Astrocyte (in vitro differentiated cells and primary cell): ENCODE results near the gene SRGAP1. TPM values are rescaled to one million over a fixed set of nuclear protein-coding genes. Genes with fewer than 3 reads are reported as not detected.

ENCODE experiments used
- DNase-seq: peaks from one replicate; pipeline ENCODE4 v3.0.0-alpha.2; 2010; ENCODE audit warnings: low read depth
- FAIRE-seq: peaks from 2 replicates; lab custom pipeline; 2011; peaks lifted over from hg19 to GRCh38; lab: Jason Lieb, UNC
- H2AFZ ChIP-seq: 2 replicates; pipeline ENCODE4 v1.6.0; 2012; ENCODE audit warnings: low read depth, low read length, inconsistent platforms
- H3K27ac ChIP-seq: 2 replicates; pipeline ENCODE4 v1.5.1; 2011; ENCODE audit warnings: low read depth, low read length, inconsistent platforms
- H3K27me3 ChIP-seq: 2 replicates; pipeline ENCODE4 v1.6.0; 2011; ENCODE audit warnings: low read length, inconsistent platforms; ENCODE audit not compliant: insufficient read depth
- H3K36me3 ChIP-seq: 2 replicates; pipeline ENCODE4 v1.5.1; 2011; ENCODE audit warnings: low read length, inconsistent platforms; ENCODE audit not compliant: insufficient read depth
- H3K4me1 ChIP-seq: 2 replicates; pipeline ENCODE4 v1.5.1; 2011; ENCODE audit warnings: low read length, inconsistent platforms; ENCODE audit not compliant: insufficient read depth
- H3K4me2 ChIP-seq: 2 replicates; pipeline ENCODE4 v1.6.0; 2012; ENCODE audit warnings: low read length, inconsistent platforms
- H3K4me3 ChIP-seq: 2 replicates; pipeline ENCODE4 v1.5.1; 2011; ENCODE audit warnings: low read depth, mild to moderate bottlenecking, low read length, inconsistent platforms; ENCODE audit not compliant: insufficient read depth
- H3K79me2 ChIP-seq: 2 replicates; pipeline ENCODE4 v1.6.0; 2012; ENCODE audit warnings: mild to moderate bottlenecking, low read length, inconsistent platforms; ENCODE audit not compliant: insufficient read depth
- H3K9ac ChIP-seq: 2 replicates; pipeline ENCODE4 v1.6.0; 2012; ENCODE audit warnings: mild to moderate bottlenecking, low read length, inconsistent platforms
- H3K9me3 ChIP-seq: 2 replicates; pipeline ENCODE4 v1.5.1; 2012; ENCODE audit warnings: low read depth, mild to moderate bottlenecking, low read length, inconsistent platforms; ENCODE audit not compliant: insufficient read depth
- H4K20me1 ChIP-seq: 2 replicates; pipeline ENCODE4 v1.6.0; 2012; ENCODE audit warnings: low read length, inconsistent platforms; ENCODE audit not compliant: insufficient read depth
- H3K27ac Mint-ChIP-seq: one replicate; pipeline ENCODE4 v1.8.0; 2021; ENCODE audit warnings: mild to moderate bottlenecking, mixed read lengths; ENCODE audit not compliant: unreplicated experiment
- H3K27me3 Mint-ChIP-seq: one replicate; pipeline ENCODE4 v1.8.0; 2021; ENCODE audit warnings: low read depth, mixed read lengths; ENCODE audit not compliant: unreplicated experiment
- H3K36me3 Mint-ChIP-seq: one replicate; pipeline ENCODE4 v1.8.0; 2021; ENCODE audit warnings: low read depth, mixed read lengths; ENCODE audit not compliant: unreplicated experiment
- H3K4me1 Mint-ChIP-seq: one replicate; pipeline ENCODE4 v1.8.0; 2021; ENCODE audit warnings: low read depth, mixed read lengths; ENCODE audit not compliant: unreplicated experiment
- H3K4me3 Mint-ChIP-seq: one replicate; pipeline ENCODE4 v1.8.0; 2021; ENCODE audit warnings: mild to moderate bottlenecking, moderate library complexity, mixed read lengths; ENCODE audit not compliant: unreplicated experiment
- H3K9me3 Mint-ChIP-seq: one replicate; pipeline ENCODE4 v1.8.0; 2021; ENCODE audit warnings: mild to moderate bottlenecking, mixed read lengths; ENCODE audit not compliant: unreplicated experiment
- EZH2 ChIP-seq: IDR thresholded peaks from 2 replicates; pipeline ENCODE4 v1.6.1; 2012; ENCODE audit warnings: mild to moderate bottlenecking, low read length, inconsistent platforms; ENCODE audit not compliant: insufficient read depth
- total RNA-seq: library from RNA; stranded (reverse); gene quantifications from 2 replicates; pipeline ENCODE4 v1.2.1, GENCODE V29; 2021
- TF ChIP-seq, protein P1 (sequence below): IDR thresholded peaks from 2 replicates; pipeline ENCODE4 v1.5.1; 2011; ENCODE audit warnings: low read depth, mild to moderate bottlenecking, inconsistent platforms, low read length, moderate library complexity; ENCODE audit not compliant: insufficient read depth

The SRGAP1 gene
- total RNA-seq, 1 donor from 2014 or later: 15.2 TPM

DNA sequence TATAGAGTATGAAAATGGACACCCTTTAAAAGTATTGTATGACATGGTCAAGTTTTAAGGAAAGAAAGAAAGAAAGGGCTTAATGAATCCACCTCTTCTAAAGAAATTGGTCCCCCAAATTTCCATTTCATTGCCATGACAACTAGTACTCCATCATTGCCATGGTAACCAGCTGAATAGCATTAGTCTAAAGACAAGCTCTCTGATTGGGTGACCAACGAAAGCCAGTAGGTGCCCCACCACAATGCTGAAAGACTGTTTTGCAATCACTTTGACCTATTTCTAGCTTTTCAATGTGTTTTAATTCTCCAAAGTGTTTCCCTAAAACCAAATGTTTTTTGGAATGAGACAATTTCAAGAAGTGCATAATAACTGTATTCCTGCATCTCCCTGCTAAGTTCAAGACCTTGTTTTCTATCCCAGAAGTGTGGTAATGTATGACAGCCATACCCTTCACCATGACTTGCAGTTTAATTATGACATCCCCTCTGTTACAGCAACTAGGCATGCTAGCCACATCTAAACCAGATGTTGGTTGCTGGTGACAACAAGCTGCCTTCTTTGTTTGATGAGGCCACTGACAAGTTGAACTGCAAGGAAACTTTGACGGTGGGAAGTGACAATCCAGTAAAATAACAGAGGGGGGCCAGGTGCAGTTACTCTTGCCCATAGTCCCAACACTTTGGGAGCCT, 330.9 kb downstream of the SRGAP1 start:
- H3K36me3 Mint-ChIP-seq: no peaks in the 10 kb centered on the region
- Histone ChIP-seq H3K79me2 (no peaks in the 10 kb centered on the region), H3K27ac (no peak overlapping the region), H4K20me1 (no peaks in the 10 kb centered on the region), H3K4me1 (peaks cover 37% of the 10 kb centered on the region), H3K27me3 (no peaks in the 10 kb centered on the region), H3K9me3 (no peaks in the 10 kb centered on the region), H3K4me3 (no peak overlapping the region), H3K36me3 (no peaks in the 10 kb centered on the region), H3K4me2 (no peak overlapping the region), H3K9ac (no peak overlapping the region), H2AFZ (no peak overlapping the region)
- no peak overlapping the region for H3K27ac Mint-ChIP-seq
- H3K9me3 Mint-ChIP-seq: no peaks in the 10 kb centered on the region
- H3K4me1 Mint-ChIP-seq: peaks cover 41% of the 10 kb centered on the region
- no peak for DNase-seq
- FAIRE-seq: no peak
- no peaks in the 10 kb centered on the region for H3K27me3 Mint-ChIP-seq
- no peak overlapping the region for H3K4me3 Mint-ChIP-seq
- no peak for TF ChIP-seq EZH2
- TF ChIP-seq, protein P1, sequence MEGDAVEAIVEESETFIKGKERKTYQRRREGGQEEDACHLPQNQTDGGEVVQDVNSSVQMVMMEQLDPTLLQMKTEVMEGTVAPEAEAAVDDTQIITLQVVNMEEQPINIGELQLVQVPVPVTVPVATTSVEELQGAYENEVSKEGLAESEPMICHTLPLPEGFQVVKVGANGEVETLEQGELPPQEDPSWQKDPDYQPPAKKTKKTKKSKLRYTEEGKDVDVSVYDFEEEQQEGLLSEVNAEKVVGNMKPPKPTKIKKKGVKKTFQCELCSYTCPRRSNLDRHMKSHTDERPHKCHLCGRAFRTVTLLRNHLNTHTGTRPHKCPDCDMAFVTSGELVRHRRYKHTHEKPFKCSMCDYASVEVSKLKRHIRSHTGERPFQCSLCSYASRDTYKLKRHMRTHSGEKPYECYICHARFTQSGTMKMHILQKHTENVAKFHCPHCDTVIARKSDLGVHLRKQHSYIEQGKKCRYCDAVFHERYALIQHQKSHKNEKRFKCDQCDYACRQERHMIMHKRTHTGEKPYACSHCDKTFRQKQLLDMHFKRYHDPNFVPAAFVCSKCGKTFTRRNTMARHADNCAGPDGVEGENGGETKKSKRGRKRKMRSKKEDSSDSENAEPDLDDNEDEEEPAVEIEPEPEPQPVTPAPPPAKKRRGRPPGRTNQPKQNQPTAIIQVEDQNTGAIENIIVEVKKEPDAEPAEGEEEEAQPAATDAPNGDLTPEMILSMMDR: no peak

DNA sequence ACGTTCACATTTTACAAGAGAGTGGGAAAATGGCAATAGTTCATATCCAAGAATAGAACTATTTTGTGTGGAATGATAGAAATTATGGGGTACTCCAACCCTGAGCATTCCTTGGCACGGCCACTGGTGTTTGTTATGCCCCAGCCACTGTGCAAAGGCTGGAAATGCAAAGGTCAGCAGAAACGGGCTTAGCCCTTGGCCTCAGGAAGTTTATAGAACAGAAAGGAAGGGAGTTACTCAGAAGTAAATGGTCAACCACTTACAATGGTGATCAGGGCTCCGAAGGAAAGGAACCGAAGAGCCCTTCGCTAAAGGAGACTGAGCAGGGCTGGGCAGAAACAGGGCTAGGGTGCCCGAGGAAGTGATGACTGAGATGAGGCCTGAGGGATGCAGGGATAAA, 332.5 kb downstream of the SRGAP1 start:
- H3K27ac ChIP-seq: no peak overlapping the region
- H3K4me3 ChIP-seq: no peak overlapping the region
- H3K9me3 ChIP-seq: no peaks in the 10 kb centered on the region
- no peaks in the 10 kb centered on the region for H3K36me3 Mint-ChIP-seq
- no peaks in the 10 kb centered on the region for H3K36me3 ChIP-seq
- H3K27me3 Mint-ChIP-seq: no peaks in the 10 kb centered on the region
- H2AFZ ChIP-seq: no peak overlapping the region
- no peak for FAIRE-seq
- no peaks in the 10 kb centered on the region for H3K79me2 ChIP-seq
- H3K27ac Mint-ChIP-seq: peak overlapping the region; percentile 11
- TF ChIP-seq EZH2: no peak
- TF ChIP-seq, protein P1: no peak
- H4K20me1 ChIP-seq: no peaks in the 10 kb centered on the region
- peaks cover 41% of the 10 kb centered on the region for H3K4me1 Mint-ChIP-seq
- H3K4me2 ChIP-seq: no peak overlapping the region
- H3K4me1 ChIP-seq: peaks cover 38% of the 10 kb centered on the region
- no peak overlapping the region for H3K9ac ChIP-seq
- H3K27me3 ChIP-seq: no peaks in the 10 kb centered on the region
- no peak overlapping the region for H3K4me3 Mint-ChIP-seq
- DNase-seq: no peak
- H3K9me3 Mint-ChIP-seq: no peaks in the 10 kb centered on the region

DNA sequence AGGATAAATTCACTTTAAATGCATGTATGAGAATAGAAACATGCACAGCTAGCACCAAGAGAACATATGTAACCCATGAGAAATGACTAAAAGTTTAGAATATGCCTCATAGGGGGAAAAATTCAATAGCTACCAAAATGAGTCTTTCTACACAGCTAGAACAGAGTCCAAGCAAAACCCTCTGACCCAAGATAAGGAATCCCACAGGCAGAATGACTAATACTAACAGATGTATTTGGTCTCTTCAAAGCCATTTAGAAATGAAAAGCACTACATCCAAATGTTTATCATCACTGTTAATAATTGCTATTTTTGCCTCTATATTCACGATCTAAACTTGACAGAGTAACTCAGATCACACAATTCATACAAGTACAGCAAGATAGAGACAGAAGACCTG, 333.6 kb downstream of the SRGAP1 start:
- peak; percentile 94 for DNase-seq
- Histone ChIP-seq H4K20me1 (no peaks in the 10 kb centered on the region), H3K4me3 (peak overlapping the region; percentile 12), H3K4me2 (peak overlapping the region; percentile 73), H3K36me3 (no peaks in the 10 kb centered on the region), H3K27ac (peak overlapping the region; percentile 84), H2AFZ (no peak overlapping the region), H3K9me3 (no peaks in the 10 kb centered on the region), H3K27me3 (no peaks in the 10 kb centered on the region), H3K79me2 (no peaks in the 10 kb centered on the region), H3K4me1 (peaks cover 42% of the 10 kb centered on the region), H3K9ac (peak overlapping the region; percentile 69)
- TF ChIP-seq, protein P1: no peak
- no peak for TF ChIP-seq EZH2
- FAIRE-seq: peak; percentile 93
- H3K36me3 Mint-ChIP-seq: no peaks in the 10 kb centered on the region
- no peaks in the 10 kb centered on the region for H3K27me3 Mint-ChIP-seq
- H3K27ac Mint-ChIP-seq: peak overlapping the region; percentile 59
- peaks cover 47% of the 10 kb centered on the region for H3K4me1 Mint-ChIP-seq
- H3K9me3 Mint-ChIP-seq: no peaks in the 10 kb centered on the region
- H3K4me3 Mint-ChIP-seq: no peak overlapping the region
